Measurements from ENCODE around the gene HOXD13.

The HOXD13 gene

DNA sequence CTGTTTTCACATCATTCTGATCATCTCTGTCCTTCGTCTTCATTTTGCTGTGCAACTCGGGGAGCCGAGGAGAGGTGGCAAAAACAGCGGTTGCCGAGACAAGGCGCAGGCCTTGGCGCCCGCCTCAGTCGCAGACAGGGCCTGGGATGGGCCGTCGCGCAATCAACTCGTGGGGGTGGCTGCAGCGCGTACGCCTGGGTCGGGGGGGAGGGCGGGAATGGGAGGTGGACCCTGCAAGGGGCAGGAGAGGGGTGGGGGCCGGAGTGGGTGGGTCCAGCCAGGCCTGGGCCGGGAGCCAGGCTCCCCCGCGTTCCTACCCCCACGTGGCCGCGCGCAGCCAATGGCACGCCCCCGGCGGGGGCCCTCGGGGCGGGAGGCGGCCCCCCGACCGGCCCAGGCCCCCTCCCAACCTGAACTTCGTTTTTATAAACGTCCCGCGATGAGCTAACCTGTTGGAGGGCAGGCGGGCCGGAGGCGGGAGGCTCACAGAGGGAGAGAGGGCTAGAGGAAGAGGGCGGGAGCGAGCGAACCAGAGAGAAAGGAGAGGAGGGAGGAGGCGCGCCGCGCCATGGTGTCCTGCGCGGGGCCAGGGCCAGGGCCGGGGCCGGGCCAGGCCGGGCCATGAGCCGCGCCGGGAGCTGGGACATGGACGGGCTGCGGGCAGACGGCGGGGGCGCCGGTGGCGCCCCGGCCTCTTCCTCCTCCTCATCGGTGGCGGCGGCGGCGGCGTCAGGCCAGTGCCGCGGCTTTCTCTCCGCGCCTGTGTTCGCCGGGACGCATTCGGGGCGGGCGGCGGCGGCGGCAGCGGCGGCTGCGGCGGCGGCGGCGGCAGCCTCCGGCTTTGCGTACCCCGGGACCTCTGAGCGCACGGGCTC, at the start of gene HOXD13:
HOXD13 (plus strand) TSS at position 452 of the 875 bp plus-strand sequence; CDS start at position 622, 170 bp downstream.
- DNase-seq (ENCODE audit: low read depth): no peak

DNA sequence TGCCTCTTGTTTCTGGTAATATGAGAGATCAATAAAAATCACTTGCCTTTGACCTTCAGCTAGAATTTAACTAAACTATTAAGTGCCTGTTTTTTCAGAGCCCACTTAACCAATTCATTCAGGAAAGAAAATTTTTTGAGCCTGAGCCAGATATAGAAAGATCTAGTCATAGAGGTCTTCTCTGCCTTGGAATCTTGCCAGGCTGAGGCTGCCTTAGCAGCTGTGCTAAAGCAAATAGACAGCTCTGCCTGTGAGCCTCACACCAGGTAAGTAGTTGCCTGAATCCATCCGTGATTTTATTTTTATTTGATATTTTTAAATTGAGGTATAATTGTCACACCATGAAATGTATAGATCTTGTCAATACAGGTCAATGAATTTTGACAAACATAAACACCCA, 36.1 kb upstream of the HOXD13 start:
- no peak for DNase-seq (ENCODE audit: low read depth)

DNA sequence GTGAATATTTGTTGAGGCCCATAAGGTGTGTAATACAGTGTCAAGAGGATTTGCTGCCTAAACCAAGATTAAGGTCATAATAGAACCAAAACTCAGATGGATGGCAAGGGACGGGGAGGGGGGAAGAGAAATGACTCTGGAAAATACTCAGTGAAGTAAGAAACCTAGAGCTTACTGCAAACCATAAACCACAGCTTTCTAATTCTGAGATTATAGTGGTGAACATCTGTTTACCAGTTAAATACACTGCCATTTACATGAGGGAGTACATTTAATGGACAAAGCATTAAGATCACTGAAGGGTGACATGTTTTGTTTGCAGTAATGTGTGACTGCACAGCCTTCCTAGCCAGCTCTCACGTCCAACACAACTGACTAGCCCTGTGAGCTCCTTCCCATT, 28.6 kb upstream of the HOXD13 start:
- DNase-seq (ENCODE audit: low read depth): no peak

DNA sequence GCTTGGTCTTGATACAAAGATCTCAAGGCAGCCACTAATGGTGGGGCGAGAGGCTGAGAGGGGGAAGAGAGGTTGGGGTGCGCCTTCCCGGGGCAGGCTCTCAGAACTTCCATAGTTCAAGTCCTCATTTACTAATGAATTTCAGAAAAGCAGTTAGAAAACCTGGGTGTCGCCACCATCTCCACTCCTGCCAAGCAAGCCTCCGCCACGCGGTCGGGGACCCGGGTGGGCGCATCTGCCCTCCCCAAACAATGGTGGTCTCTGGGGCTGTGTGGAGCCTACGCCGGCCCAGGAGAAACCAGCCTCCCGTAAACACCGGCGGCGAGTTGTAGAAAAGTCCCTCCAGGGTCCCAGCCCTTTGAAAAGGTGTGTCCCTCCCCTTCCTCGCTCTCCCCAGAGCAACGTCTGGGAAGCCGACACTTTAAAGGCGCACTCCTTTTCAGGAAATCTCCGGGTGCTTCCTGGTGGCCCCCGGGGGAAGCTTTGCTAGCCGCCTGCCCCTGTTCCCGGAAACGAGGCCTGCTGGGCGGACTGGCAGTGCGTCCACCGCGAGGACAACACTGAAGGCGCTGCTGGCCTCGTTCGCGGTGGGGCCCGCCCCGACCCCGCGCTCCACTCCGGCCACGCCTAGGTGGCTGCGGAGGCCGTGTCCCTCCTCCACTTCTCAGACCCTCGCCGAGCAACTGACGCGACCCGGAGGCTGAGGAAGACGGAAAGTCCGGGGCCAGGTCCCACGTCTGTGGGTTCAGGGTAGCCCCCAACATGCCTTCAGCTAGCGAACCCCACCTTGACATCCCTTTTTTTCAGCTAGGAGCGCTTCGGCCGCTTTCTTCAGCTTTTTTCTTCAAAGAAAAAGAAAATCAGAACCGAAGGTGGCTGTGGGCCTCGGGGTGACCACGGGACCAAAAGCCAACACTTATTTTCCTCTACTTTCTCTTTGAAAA, 25.6 kb upstream of the HOXD13 start:
- no peak for DNase-seq (ENCODE audit: low read depth)

DNA sequence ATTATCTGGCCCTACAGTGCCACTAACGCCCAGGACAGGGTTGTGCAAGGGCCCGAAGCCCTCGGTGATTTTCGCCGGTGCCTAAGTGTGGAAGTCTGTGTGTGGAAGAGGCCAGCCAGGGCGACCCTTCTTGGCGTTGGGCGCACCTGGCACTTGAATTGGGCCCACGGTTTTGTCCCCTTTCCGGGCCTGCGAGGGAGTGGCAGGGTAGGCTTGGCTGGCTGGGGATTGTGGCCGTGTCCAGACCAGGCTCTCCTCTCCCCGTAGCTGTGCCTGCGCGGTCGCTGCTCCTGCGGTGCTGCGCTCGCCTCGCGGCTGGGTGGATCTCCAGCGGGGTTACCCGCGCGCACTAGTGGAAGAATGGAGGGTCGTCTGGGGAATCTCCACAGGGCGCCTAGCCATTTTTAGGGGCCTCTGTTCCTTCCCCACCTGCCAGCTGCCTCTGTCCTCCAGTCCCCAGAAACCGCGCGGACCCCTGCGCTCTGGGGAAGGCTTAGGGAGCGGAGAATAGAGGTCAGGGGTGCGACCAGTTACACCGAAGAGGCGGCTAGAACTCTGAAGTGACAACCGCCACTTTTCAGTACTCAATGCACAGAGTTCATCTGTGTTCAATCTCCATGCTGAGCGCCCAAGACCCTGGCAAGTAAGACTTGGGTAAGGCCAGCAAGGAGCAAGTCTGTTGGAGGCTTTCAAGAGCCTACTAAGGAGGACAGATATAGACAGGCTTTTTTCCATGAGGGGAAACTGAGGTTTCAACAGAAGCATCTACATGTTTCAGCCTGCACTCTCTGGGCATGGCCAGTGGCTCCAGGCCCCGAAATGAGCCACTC, 24.7 kb upstream of the HOXD13 start:
- DNase-seq (ENCODE audit: low read depth): no peak

DNA sequence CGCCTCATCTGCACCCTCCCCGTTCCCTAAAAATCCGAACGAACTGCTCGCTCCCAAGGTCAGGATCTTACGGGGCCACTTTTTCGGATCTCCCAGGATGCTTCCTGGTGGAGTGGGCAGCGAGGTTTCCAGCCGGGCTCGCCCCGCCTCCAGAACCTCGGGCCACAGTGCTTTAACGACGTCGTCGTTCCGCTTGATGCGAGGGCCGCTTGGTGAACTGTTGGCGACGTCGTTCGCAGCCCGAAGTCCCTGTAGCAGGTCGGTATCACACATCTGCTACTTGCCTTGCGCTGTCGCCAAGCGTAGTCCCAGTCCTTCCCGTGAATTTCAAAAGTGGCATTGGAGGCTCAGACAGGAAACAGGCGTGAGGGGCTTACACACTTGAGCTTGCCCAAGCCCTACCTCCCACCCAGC, 24.1 kb upstream of the HOXD13 start:
- DNase-seq (ENCODE audit: low read depth): no peak

DNA sequence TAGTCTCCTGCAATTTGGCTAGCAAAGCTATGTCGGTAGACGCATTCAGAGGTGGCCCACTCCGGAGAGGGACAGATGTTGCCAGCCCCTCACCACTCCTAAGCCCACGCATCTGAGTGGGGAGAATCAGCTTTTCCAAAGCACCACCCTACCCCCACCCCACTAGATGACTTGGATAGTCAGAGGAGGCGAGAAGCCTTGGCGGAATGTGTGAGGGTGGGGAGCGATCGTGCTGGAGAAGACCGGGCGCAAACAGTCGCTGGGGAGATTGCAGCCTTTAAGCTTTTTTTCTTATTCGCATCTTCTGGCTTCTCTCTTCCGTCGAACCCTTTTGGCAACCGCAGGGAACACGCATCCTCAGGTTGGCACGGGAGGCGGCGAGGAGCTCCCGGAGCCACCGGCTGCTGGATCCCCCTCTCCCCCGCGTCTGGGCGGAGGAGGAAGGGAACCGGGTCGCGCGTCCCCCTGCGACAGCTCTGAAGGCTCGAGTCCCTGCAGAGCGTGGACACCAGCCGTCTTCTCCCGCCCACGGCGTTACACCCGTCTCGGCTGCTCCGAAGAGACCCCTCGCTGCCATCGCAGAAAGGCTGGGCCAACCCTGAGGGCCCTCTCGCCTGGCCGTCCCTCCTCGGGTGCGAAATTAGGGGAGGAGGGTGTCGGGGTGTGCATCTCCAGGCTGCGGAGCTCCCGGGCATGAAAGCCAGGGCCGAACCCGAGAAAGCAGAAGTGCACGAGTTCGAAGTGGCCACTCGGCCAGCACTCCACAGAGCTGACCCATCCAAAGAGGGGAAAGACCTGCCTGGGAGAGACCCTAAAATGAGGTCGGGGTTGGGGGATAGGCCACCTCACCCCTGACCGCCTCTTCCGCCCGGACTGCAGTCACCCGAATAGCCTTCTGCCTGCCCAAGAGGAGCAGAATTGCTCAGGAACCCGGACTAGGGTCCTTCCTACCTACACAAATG, 20.9 kb upstream of the HOXD13 start:
- DNase-seq (ENCODE audit: low read depth): no peak

DNA sequence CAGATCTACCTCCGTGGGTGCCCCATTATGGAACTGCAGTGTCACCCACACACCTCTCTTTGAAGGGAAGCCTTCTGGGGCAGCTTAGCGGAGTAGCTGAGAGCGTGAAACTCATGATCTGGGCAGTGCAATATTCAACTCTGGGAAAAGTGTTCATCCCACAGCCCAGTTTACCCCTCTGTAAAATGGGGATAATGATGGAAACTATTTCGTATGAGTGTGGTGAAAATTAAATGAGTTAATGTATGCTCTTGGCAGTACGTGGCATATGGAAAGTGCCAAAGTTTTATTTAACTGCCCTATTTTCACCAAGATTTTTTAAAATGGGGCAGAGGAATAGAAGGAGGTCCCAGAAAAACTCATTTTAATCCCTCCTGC, 20.2 kb upstream of the HOXD13 start:
- DNase-seq (ENCODE audit: low read depth): no peak

DNA sequence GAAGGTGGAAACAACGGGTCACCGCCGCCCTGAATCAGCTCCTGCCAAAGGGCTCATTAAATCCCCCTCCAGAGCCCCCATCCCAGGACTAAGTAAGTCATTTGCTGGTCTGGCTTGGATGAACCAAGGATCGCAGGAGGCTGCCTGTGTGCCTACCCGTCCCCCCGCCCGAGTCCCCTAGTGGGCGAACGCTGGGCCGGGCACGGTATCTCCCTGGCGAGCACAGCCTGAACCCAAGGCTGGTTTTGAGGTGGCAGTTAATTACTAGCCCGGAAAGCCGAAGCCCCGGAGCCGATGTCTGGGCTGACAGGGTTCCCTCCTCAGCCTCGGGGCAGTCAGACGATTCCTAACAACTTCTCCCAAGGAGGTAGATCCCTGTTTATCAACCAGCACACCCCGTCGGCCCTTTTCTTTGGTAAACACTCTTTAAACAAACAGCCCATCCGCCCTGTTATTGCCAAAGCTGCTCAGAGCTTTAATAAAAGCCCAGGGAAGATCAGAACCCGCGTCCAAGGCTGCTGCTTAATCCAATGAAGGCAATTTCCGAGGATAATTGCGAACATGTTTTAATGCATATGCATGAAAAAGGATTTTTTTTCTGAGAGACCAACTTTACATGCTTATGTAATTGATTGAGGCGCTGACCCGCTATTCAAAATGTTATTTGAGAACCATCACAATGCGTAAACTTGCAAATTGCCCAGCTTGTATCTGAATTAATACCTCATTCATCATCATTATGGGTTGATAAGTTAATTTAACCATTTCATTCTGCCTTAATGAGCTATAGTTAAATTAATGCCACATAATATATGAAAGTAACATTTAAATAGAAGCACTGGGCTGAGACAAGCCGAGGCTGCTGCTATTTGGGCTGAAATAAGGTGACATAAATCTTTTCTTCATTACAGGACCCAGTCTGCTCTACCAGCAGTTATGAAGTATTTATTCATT, 19.3 kb upstream of the HOXD13 start:
- no peak for DNase-seq (ENCODE audit: low read depth)

DNA sequence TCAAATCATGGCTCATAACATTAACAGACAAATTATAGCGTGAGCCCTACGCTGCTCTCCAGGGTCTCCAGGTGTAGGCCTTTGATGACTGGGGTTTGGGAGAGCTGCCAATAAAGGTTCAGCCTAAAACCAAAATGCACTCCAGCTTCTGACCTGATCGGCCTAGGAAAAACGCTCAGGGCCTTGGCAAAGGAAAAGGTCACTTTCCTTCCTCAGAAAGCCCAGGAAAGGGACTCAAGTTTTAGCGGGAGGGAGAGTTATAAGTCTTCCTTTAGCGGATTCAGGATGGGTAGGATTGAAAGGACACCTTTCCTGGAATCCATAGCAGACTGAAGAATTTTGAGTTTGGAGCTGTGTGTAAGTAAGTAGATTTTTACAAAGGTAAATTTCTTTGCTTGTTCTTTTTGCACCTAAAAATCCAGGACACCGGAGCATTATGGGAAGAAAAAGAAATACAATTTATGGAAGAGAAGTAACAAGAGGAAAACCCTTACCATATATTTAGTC, 17.5 kb upstream of the HOXD13 start:
- no peak for DNase-seq (ENCODE audit: low read depth)

DNA sequence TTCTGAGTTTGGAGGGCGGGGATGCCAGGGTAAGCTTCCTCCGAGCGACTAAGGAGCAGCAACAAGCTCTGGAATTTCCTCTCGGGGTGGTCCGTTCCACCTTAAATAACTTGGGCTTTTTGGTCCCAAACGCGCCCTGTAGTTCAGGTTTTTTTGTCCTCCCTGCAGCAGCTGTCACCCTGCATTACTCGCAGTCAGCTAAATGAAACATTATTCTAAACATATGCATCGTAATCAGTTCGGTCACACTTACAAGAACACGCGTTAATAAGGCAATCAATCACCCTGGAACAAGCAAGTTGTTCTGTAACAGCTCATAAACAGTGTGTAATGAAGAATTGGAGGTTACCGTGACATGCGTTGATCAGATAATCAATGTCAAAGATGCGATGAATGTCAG, 17.0 kb upstream of the HOXD13 start:
- DNase-seq (ENCODE audit: low read depth): no peak

DNA sequence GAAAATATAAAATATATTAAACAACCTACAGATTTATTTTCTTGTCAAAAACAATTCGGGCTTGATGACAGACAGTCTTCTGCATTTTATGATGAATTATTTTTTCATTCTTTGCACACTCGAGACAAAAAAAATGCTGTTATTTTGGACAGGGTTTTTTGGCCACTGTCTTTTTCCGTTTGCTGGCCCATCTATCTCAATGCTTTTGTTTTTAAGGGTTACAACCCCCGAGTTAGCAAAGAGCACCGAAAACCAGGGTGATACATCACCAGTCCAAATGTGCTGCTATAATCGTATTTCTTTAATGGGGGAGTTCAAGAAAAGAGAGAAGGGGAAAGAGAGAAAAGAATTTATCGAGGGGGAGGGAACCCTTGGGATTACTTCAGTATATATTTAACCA, 16.5 kb upstream of the HOXD13 start:
- DNase-seq (ENCODE audit: low read depth): no peak

DNA sequence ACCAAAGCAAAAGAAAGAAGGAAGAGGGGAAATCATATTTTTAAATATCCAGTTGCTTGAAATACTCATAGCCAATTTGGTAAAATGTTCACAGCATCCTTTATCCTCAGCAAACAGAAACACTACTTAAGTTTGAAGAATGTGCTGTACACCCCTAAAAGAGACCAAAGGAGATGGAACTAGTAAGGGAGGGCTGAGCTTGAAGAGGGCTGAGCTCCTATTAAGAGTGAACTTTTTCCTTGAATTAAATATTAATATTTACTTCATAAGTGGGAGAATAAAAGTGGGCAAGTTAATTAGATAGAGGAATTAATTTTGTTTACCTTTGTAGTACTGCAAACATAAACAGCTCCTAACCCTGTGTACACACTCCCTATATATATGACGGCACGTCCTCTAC, 15.7 kb upstream of the HOXD13 start:
- no peak for DNase-seq (ENCODE audit: low read depth)

DNA sequence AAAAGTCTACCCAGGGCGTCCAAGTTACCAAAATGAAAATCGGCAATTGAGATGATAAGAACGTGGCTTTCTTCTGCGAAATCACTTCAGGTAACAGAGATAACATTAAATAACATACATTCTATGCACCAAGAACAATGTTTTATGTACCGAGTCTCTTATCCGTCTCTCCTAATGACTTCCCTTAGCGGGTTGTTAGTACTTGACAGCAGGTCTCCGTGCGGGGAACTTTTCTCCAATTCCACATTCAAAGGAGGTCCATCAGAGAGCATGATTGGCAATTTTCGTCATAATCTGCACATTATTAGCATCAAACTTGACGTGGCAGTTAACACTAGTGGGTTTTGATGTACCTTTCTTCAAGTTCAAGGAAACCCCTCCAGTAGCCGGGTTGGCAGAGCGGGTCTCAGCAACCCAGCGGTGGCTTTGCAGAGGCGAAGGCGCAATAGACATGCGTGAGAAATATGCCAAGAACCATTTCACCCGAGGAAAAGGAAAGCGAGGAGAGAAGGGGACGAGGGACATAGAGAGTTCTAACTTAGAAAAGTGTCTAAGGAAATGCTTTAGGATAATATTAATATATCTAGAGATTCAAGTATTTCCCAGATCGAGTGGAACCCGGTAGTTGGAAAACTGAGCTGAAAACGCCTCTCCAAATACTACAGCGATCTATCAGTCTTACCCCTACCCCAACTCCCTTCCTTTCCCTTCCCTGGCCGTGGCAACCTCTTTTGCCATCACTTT, 13.8 kb upstream of the HOXD13 start:
- DNase-seq (ENCODE audit: low read depth): no peak

DNA sequence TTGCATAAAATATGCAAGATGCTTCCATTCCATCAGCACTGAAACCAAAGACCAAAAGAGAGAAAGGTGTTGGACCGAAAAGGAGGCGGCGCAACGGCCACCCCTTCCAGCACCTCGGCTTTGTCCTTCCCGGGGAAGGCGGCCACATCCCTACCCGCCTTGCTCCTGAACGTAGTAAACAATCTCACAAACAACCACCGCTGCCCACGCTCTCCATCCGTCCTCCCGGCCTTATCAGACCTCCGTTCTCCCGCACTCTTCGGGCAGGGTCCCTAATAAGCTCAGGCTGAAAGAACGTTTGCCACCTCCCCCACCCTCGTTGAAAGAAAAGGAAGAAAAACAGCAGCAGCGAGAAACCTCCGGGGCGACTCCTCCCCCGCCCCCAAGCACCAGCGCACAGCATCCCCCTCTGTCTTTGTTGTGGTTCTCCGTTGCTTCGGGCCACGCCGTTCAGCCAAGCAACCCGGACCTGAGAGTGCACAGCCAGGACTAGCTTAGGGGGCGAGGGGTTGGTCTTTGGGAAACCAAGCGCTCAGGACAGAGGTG, 13.2 kb upstream of the HOXD13 start:
- DNase-seq (ENCODE audit: low read depth): no peak

DNA sequence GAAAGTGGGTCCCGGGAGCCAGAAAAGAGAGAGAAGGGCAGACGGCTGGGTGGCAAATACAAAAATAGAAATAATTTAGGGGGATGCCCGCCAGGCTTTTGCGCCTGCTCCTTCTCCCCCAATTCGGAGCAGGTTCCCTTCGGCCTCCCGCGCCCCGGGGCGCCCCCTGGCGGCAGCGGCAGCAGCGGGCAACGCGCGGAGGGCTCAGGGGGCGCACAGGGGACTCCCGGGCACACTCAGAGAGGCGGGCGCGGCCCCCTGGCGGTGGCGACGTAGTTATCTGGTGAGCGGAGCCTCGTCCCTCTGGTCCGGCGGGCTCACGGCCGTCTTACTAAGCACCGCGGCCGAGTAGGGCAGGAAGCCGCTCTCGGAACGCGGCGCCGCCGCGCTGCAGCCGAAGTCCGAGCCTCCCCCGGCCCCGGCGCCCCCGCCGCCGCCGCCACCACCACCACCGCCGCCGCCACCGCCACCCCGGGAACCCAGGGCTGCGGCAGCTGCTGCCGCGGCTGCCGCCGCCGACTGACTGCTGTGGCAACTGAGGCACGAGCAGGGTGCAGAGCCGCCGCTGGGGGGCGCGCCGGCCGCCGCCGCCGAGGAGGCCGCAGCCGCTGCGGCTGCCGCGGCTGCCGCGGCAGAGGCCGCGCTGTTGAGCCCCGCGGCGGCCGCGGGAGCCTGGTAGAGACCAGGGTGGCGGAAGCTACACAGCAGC, 12.5 kb upstream of the HOXD13 start:
- no peak for DNase-seq (ENCODE audit: low read depth)

DNA sequence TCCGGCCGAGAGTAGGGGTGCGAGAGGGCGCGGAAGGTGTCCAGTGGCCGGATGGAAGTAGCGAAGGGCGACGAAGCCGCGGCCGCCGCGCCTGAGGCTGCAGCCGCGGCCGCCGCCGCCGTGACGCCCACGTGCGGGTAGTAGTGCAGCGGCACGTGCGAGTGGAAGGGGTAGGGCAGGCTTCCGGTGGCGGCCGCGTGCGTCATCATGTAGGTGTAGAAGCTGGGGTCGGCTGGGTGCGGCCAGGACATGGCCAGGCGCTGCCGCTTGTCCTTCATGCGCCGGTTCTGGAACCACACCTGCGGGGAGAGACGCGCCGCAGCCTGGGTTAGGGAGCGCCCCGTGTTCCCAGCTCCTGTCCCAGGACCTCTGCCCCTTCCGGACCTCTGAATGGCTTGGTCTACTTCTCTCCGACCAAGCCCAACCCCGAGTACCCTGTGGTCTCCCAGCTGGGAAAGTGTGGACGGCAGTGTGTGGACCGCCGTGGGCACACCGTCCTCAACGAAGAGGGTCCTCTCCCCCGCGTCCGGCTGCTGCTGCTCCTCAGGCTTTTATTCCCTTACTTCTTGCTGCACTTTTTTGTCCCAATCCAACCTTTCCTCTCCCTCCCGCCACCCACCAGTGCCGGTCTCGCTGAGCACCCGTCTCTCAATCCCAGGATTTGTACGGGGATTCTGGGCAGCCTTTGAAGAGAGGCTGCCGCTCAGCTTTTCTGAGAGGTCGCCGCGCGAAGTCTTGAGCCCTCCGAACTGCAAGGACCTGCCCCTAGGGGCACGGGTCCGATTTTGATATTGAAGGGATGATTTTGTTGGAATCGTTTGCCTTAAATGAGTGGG, 11.8 kb upstream of the HOXD13 start:
- no peak for DNase-seq (ENCODE audit: low read depth)

Data from T-helper 22 cell (primary cell).